Smooth muscle cell of the coronary artery (primary cell): ENCODE data around the gene GDF11. TPM values are rescaled to one million over a fixed set of nuclear protein-coding genes. Genes with fewer than 3 reads are reported as not detected.

Experiments
- total RNA-seq: library from RNA; depleted of rRNA; stranded (reverse); fragments of >200 nt; gene quantifications from 2 replicates; pipeline ENCODE4 v1.2.3, GENCODE V29; 2014; ENCODE audit warnings: low replicate concordance

GDF11 gene
- total RNA-seq = 2.7 and 3.3 TPM in 2 replicates

DNA sequence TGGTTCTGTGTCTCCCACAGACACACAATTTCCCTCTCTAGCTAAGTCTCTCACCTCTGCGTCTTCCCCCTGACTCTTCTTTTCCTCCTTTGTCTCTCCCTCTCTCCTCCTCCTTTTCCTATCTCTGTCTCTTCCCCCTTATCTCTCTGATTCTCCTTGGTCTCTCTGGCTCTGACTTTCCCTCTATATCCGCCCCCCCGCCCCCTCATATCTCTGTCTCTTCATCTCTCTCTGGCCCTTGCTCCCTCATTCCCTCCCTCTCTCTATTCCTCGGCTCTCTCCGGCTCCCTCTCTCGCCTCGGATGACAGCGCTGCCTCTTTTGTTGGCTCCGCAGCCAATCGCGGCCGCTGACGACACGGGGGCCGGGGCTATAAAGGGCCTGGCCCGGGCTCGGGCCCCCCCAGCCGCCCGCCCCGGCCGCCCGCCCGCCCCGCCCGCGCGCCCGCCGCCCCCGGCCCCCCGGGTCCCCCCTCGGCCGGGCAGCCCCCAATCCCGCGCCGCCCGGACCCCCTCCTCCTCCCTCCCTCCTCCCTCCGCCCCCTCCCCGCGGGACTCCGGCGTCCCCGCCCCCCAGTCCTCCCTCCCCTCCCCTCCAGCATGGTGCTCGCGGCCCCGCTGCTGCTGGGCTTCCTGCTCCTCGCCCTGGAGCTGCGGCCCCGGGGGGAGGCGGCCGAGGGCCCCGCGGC, at the start of gene GDF11:
Gene GDF11 (plus strand): TSS at position 404 of the 687 bp plus-strand sequence. CDS start 195 bp downstream, at position 599.

DNA sequence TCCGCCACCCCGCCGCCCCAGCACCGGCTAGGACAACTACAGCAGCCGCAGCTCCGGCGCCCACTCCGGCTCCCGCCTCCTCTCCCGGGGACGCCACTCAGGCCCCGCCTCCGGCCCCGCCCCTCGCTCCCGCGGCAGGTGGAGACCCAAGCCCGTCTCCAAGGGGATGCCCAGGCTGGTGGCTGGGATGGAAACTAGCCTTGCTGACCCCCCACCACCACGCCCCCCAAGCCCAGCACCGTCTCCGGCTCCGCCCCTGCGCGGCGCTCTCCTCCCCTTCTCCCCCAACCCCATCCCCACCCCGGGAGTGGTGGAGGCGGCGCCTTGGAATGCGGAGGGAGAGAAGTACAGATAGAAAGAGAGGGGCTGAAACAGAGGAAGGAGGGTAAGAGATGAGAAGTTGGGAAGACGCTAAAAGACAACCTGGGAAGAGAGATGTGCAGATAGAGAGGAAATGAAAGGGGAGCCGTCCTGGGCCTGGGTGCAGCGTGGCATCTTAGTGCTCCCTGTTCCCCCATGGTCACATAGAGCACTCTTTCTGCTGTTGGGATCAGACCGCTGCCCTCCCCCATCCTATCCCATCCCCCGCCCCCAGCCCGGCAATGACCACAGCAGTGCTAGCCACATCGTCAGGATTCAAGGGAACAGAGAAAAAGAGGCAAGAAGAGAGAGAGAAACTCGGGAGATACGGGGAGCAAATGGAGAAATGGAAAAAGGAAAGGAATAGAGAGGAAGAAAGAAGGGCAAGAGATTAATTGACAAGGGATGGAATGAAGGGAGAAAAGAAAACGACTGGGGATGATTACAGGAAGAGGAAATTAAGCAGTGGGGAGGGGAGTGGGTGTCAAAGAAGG, 34.9 kb upstream of the GDF11 start, which contains the start of gene ITGA7:
Gene ITGA7 (minus strand): TSS at position 64 of the 854 bp plus-strand sequence. CDS start 222 bp downstream, outside the sequence.

DNA sequence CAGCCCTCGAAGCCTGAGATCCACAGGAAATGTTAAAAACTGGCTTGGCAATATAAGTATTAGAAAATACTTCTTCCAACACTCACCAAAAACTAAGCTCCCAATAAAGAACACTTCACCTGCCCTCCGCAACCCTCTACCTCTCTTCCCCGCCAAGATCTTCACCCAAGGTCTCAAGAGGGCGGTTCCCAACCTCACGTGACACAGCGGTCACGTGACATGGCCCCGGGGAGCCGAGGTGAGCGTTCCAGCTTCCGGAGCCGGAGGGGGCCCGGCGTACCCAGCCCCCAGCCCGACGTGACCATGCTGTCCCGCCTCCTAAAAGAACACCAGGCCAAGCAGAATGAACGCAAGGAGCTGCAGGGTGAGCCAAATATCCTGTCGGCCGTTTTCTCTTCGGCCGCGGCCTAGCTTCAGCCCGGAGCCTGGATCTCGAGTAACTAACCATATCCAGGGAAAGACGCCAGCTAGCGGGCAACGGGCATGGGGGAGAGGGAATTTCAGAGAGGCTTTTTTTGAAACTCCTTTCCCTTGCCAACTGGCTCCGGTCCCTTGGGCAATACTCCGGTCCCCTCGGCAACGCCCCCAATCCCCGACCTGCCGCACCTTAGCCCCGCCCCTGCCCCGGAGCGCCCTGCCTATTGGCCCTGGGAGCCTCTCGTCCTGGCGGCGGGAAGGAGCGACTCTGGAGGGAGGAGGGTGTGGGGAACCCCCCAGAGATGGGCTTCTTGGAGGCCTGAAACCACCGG, 26.9 kb upstream of the GDF11 start, which contains the start of gene BLOC1S1:
Gene BLOC1S1 (plus strand): TSS at position 214 of the 749 bp plus-strand sequence. CDS start 6 bp downstream, at position 220.

GRCh38 chr12:55720071-55720564, 22.8 kb upstream of the GDF11 start, which contains the start of gene RDH5:
Gene RDH5 (plus strand): TSS chr12:55720393. CDS start chr12:55721185, 792 bp downstream.

DNA sequence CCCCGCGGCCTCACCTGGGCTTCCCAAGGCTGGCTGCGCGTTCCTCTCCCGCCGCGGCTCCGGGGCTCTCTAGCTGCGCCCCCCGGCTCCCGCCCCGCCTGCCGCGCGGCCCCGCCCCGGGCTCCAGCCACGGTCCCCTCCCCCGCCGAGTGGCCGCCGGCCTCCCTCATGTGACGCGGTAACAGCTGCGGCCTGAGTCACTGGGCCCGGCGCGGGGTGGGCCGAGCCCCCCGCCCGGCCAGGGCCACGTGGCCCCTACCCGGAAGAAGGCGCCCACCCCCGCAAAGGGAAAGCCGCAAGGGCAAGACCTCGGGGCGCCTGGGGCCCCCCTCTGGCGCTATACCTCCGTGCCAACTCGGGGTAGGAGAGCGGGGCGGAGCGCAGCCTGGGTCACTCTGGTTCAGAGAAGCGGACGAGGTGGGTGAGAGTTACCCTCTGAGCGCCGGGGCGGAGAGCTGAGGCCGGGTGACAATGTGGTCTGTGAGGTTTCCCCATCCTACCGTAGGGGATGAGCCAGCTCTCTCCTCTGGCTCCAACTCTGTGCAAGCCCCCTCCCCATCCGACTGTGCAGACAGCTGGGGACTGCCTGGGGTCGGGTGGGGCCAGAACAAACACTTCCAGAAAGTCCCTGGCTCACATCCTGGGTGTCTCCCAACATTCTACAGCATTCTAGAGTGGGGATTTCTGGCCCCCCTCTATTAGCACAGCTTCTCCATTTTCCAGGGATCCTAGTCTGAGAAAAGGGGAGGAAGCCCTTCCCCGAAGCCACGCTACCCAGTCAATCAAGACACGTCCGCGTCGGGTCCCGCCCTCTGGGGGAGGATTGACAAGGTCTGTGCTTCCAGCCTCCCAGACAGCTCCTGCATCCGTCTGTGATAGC, 13.7 kb upstream of the GDF11 start, which contains the start of gene CD63:
Gene CD63 (minus strand): TSS at position 71 of the 880 bp plus-strand sequence. CDS start 668 bp downstream, outside the sequence.

Other genes starting within 250 kb of the GDF11 start
- gene OR6C4, start 193.5 kb upstream of the GDF11 start, total RNA-seq = not detected in 2 replicates
- not detected in 2 replicates for gene OR2AP1, start 170.7 kb upstream of the GDF11 start, total RNA-seq
- not detected in 2 replicates for gene OR10P1, start 106.2 kb upstream of the GDF11 start, total RNA-seq
- 3.8 and 72.7 TPM in 2 replicates for gene ITGA7, start 35.2 kb upstream of the GDF11 start, total RNA-seq
- gene BLOC1S1, start 27.1 kb upstream of the GDF11 start, total RNA-seq = 82.0 and 115 TPM in 2 replicates
- gene RDH5, start 22.7 kb upstream of the GDF11 start, total RNA-seq = 3.8 and 65.1 TPM in 2 replicates
- 2,585 and 6,003 TPM in 2 replicates for gene CD63, start 14.1 kb upstream of the GDF11 start, total RNA-seq
- gene SARNP, start 74.6 kb downstream of the GDF11 start, total RNA-seq = 32.2 and 105 TPM in 2 replicates
- gene ORMDL2, start 74.9 kb downstream of the GDF11 start, total RNA-seq = 31.8 and 41.1 TPM in 2 replicates
- 46.2 and 60.6 TPM in 2 replicates for gene DNAJC14, start 86.5 kb downstream of the GDF11 start, total RNA-seq
- 4.0 and 12.0 TPM in 2 replicates for gene MMP19, start 99.8 kb downstream of the GDF11 start, total RNA-seq
- 17.1 and 37.1 TPM in 2 replicates for gene PYM1, start 184.8 kb downstream of the GDF11 start, total RNA-seq
- gene DGKA, start 188.0 kb downstream of the GDF11 start, total RNA-seq = 34.4 and 52.2 TPM in 2 replicates
- gene PMEL, start 222.9 kb downstream of the GDF11 start, total RNA-seq = 0.23 and 0.90 TPM in 2 replicates
- gene CDK2, start 223.7 kb downstream of the GDF11 start, total RNA-seq = 2.9 and 18.4 TPM in 2 replicates
- 35.0 and 40.1 TPM in 2 replicates for gene RAB5B, start 231.0 kb downstream of the GDF11 start, total RNA-seq